ENCODE measurements around the gene PRCP.
A peak's percentile ranks its signal among the peaks of the same experiment; 100 is the strongest.

Gene PRCP

GRCh38 chr11:82907371-82907770 lies 7.1 kb upstream of the PRCP start:
- DNase-seq = no peak

- no peak for DNase-seq
These were observed 6.7 kb upstream of the PRCP start for GRCh38 chr11:82906931-82907330.

GRCh38 chr11:82906236-82906635 lies 6.0 kb upstream of the PRCP start:
- no peak for DNase-seq

GRCh38 chr11:82903843-82904586 lies 3.8 kb upstream of the PRCP start:
- DNase-seq = no peak

GRCh38 chr11:82902880-82903279 lies 2.6 kb upstream of the PRCP start:
- no peak for DNase-seq

- DNase-seq = no peak
These were observed 1.8 kb upstream of the PRCP start for GRCh38 chr11:82901922-82902485.

- peak; percentile 42 to 96 (median 87) for DNase-seq
These were observed 1.1 kb upstream of the PRCP start, which contains the start of gene DDIAS for GRCh38 chr11:82901165-82901921. Gene DDIAS (plus strand): TSS chr11:82901736. CDS start chr11:82914739, 13,003 bp downstream.

GRCh38 chr11:82899957-82900276 lies 313 bp downstream of the PRCP start:
- DNase-seq = no peak

- no peak for DNase-seq
These were observed 927 bp downstream of the PRCP start for GRCh38 chr11:82899186-82899820.

GRCh38 chr11:82898241-82898640 lies 2.0 kb downstream of the PRCP start:
- DNase-seq = no peak

- no peak for DNase-seq
These were observed 4.0 kb downstream of the PRCP start for GRCh38 chr11:82896183-82896582.

GRCh38 chr11:82895437-82896091 lies 4.7 kb downstream of the PRCP start:
- DNase-seq = no peak

GRCh38 chr11:82892611-82893169 lies 7.5 kb downstream of the PRCP start:
- no peak for DNase-seq

- no peak for DNase-seq
These were observed 9.3 kb downstream of the PRCP start for GRCh38 chr11:82890936-82891335.

- no peak for DNase-seq
These were observed 10.3 kb downstream of the PRCP start for GRCh38 chr11:82890002-82890341.

- DNase-seq = no peak
These were observed 10.9 kb downstream of the PRCP start for GRCh38 chr11:82889133-82890001.

GRCh38 chr11:82883853-82884252 lies 16.4 kb downstream of the PRCP start:
- DNase-seq = no peak

GRCh38 chr11:82874646-82875523 lies 25.3 kb downstream of the PRCP start:
- DNase-seq = no peak

- DNase-seq = no peak
These were observed 26.3 kb downstream of the PRCP start for GRCh38 chr11:82873919-82874333.
